H1 (cell line): Measurements from ENCODE around the gene CBS. TPM values are rescaled to one million over a fixed set of nuclear protein-coding genes. Genes with fewer than 3 reads are reported as not detected.

ENCODE experiments used
- CTCF ChIA-PET: fragments of 300-600 bp; sonication (Branson Sonifier 250); formaldehyde crosslinking; loops from one replicate; lab custom pipeline; 2021; ENCODE audit not compliant: partially characterized antibody; lab: Charles Lee
- POLR2A ChIA-PET: fragments of 300-600 bp; sonication (Branson Sonifier 250); formaldehyde crosslinking; loops from one replicate; lab custom pipeline; 2021; ENCODE audit warnings: inconsistent platforms; ENCODE audit not compliant: partially characterized antibody; lab: Charles Lee
- DNase-seq, 2 experiments: peaks; one replicate each; pipeline versions ENCODE4 v3.0.0 to v3.0.0-alpha.2; 2010 to 2022; ENCODE audit warnings: low spot score in 2 of 2, low read depth in 1 of 2, mixed read lengths in 1 of 2
- FAIRE-seq: peaks from 2 replicates; lab custom pipeline; 2011; peaks lifted over from hg19 to GRCh38; lab: Jason Lieb, UNC
- H2AFZ ChIP-seq: 2 replicates; pipeline ENCODE4 v1.8.1; 2012; ENCODE audit warnings: low read length, inconsistent platforms
- H2AK5ac ChIP-seq: 2 replicates; pipeline ENCODE4 v1.6.1; 2013; ENCODE audit warnings: low read depth, low read length
- H2BK120ac ChIP-seq: replicated peaks from 2 replicates; pipeline ENCODE3; 2013; ENCODE audit warnings: low read depth, low read length, inconsistent platforms
- H2BK12ac ChIP-seq: 2 replicates; pipeline ENCODE4 v1.6.1; 2013; ENCODE audit warnings: low read depth, low read length
- H2BK15ac ChIP-seq: 2 replicates; pipeline ENCODE4 v1.6.1; 2013; ENCODE audit warnings: low read length
- H2BK20ac ChIP-seq: 2 replicates; pipeline ENCODE4 v1.6.1; 2013; ENCODE audit warnings: low read length
- H2BK5ac ChIP-seq: 2 replicates; pipeline ENCODE4 v1.6.1; 2013; ENCODE audit warnings: low read depth, low read length
- H3K14ac ChIP-seq: 2 replicates; pipeline ENCODE4 v1.6.1; 2013; ENCODE audit warnings: inconsistent platforms; ENCODE audit not compliant: insufficient read length
- H3K18ac ChIP-seq: 2 replicates; pipeline ENCODE4 v1.6.1; 2013; ENCODE audit warnings: low read length; ENCODE audit errors: extremely low read depth
- H3K23ac ChIP-seq: 2 replicates; pipeline ENCODE4 v1.6.1; 2013; ENCODE audit warnings: inconsistent platforms; ENCODE audit not compliant: insufficient read length
- H3K23me2 ChIP-seq: 2 replicates; pipeline ENCODE4 v1.6.1; 2013; ENCODE audit warnings: low read depth, low read length
- H3K27ac ChIP-seq: 2 replicates; pipeline ENCODE4 v1.6.1; 2011; ENCODE audit warnings: low read depth, low read length, inconsistent platforms
- H3K27me3 ChIP-seq, 4 experiments: replicated peaks in 1 of 4; 1 replicate in 1 of 4; 2 replicates in 3 of 4; pipeline versions ENCODE4 v1.6.1 to v1.8.1; 2011 to 2013; ENCODE audit warnings: low read length in 3 of 4, mild to moderate bottlenecking in 3 of 4, inconsistent platforms in 2 of 4, mixed read lengths in 2 of 4, moderate library complexity in 1 of 4; ENCODE audit not compliant: control insufficient read depth in 3 of 4, insufficient read depth in 3 of 4; ENCODE audit errors: extremely low read depth in 1 of 4
- H3K36me3 ChIP-seq, 4 experiments: 2 replicates each; pipeline versions ENCODE4 v1.6.1 to v1.8.1; 2011 to 2013; ENCODE audit warnings: mild to moderate bottlenecking in 4 of 4, low read length in 3 of 4, moderate library complexity in 2 of 4, control low read depth in 1 of 4, inconsistent platforms in 1 of 4; ENCODE audit not compliant: insufficient read depth in 4 of 4, control insufficient read depth in 2 of 4
- H3K4ac ChIP-seq: replicated peaks from 2 replicates; pipeline ENCODE3; 2013; ENCODE audit warnings: low read length, low read depth, mixed read lengths, inconsistent platforms; ENCODE audit not compliant: insufficient read length
- H3K4me1 ChIP-seq, 4 experiments: replicated peaks in 1 of 4; 1 replicate in 1 of 4; 2 replicates in 3 of 4; pipeline versions ENCODE4 v1.6.1 to v1.8.1; 2011 to 2013; ENCODE audit warnings: low read length in 3 of 4, inconsistent platforms in 2 of 4, mixed read lengths in 1 of 4; ENCODE audit not compliant: insufficient read depth in 4 of 4, control insufficient read depth in 3 of 4
- H3K4me2 ChIP-seq, 2 experiments: 2 replicates each; pipeline versions ENCODE4 v1.6.1 to v1.8.1; 2011 to 2013; ENCODE audit warnings: low read depth in 2 of 2, low read length in 2 of 2, control low read depth in 1 of 2, inconsistent platforms in 1 of 2, mild to moderate bottlenecking in 1 of 2; ENCODE audit not compliant: insufficient read depth in 1 of 2
- H3K4me3 ChIP-seq, 4 experiments: fragments of 200-600, 300-600 bp in 1 of 4; sonication (generic), shearing (Covaris generic), sonication (Bioruptor Twin) in 1 of 4; 2 replicates each; pipeline versions ENCODE4 v1.5.1 to v1.8.1; 2011 to 2016; ENCODE audit warnings: low read length in 4 of 4, low read depth in 3 of 4, control low read depth in 2 of 4, inconsistent platforms in 2 of 4, mild to moderate bottlenecking in 2 of 4, mixed read lengths in 1 of 4, moderate library complexity in 1 of 4; ENCODE audit not compliant: insufficient read depth in 2 of 4; ENCODE audit errors: extremely low read depth in 1 of 4
- H3K56ac ChIP-seq: replicated peaks from 2 replicates; pipeline ENCODE3; 2013; ENCODE audit warnings: low read depth, mild to moderate bottlenecking, mixed read lengths, low read length, inconsistent platforms; ENCODE audit not compliant: insufficient read length
- H3K79me1 ChIP-seq: 2 replicates; pipeline ENCODE4 v1.6.1; 2013; ENCODE audit warnings: low read depth, low read length, control low read depth
- H3K79me2 ChIP-seq, 2 experiments: 2 replicates each; pipeline versions ENCODE4 v1.6.1 to v1.8.1; 2012 to 2013; ENCODE audit warnings: low read length in 2 of 2, mild to moderate bottlenecking in 2 of 2, inconsistent platforms in 1 of 2; ENCODE audit not compliant: insufficient read depth in 2 of 2, control insufficient read depth in 1 of 2
- H3K9ac ChIP-seq, 4 experiments: replicated peaks in 1 of 4; 1 replicate in 1 of 4; 2 replicates in 3 of 4; pipeline versions ENCODE4 v1.6.1 to v1.8.1; 2011 to 2013; ENCODE audit warnings: low read depth in 3 of 4, low read length in 3 of 4, control low read depth in 2 of 4, mild to moderate bottlenecking in 2 of 4, moderate library complexity in 2 of 4, inconsistent platforms in 1 of 4; ENCODE audit errors: extremely low read depth in 1 of 4
- H3K9me3 ChIP-seq, 2 experiments: 2 replicates each; pipeline versions ENCODE4 v1.6.1 to v1.8.1; 2012 to 2013; ENCODE audit warnings: mild to moderate bottlenecking in 2 of 2, moderate library complexity in 2 of 2, control low read depth in 1 of 2, inconsistent platforms in 1 of 2, low read depth in 1 of 2, low read length in 1 of 2, mixed read lengths in 1 of 2; ENCODE audit not compliant: insufficient read depth in 2 of 2
- H4K20me1 ChIP-seq, 2 experiments: replicated peaks in 1 of 2; 2 replicates each; pipeline versions ENCODE3 to v1.8.1; 2011 to 2013; ENCODE audit warnings: inconsistent platforms in 2 of 2, low read length in 2 of 2, mild to moderate bottlenecking in 1 of 2; ENCODE audit not compliant: insufficient read depth in 2 of 2, control insufficient read depth in 1 of 2
- H4K5ac ChIP-seq: 2 replicates; pipeline ENCODE4 v1.6.1; 2013; ENCODE audit warnings: low read length, low read depth, mixed read lengths, inconsistent platforms; ENCODE audit not compliant: insufficient read length
- H4K8ac ChIP-seq: 2 replicates; pipeline ENCODE4 v1.8.0; 2013; ENCODE audit warnings: mild to moderate bottlenecking, moderate library complexity, low read length, inconsistent platforms; ENCODE audit not compliant: insufficient read depth; ENCODE audit errors: extremely low read depth
- H4K91ac ChIP-seq: replicated peaks from 2 replicates; pipeline ENCODE3; 2013; ENCODE audit warnings: low read length, mixed read lengths, inconsistent platforms; ENCODE audit not compliant: insufficient read length
- BCL11A ChIP-seq, 2 experiments: IDR thresholded peaks; one replicate each; pipeline ENCODE4 v1.6.1; 2011; ENCODE audit warnings: low read depth in 2 of 2, low read length in 2 of 2, mild to moderate bottlenecking in 2 of 2
- BRCA1 ChIP-seq: IDR thresholded peaks from 2 replicates; pipeline ENCODE4 v1.6.1; 2012; ENCODE audit warnings: low read depth, low read length, improper control_type of control experiment
- POU5F1 ChIP-seq: IDR thresholded peaks from 2 replicates; pipeline ENCODE4 v1.6.1; 2011; ENCODE audit warnings: low read depth, mild to moderate bottlenecking, low read length, moderate library complexity
- RAD21 ChIP-seq, 2 experiments: IDR thresholded peaks in 1 of 2; conservative IDR thresholded peaks in 1 of 2; 2 replicates each; pipeline ENCODE4 v1.6.1; 2011; ENCODE audit warnings: low read depth in 2 of 2, low read length in 2 of 2, improper control_type of control experiment in 1 of 2, inconsistent platforms in 1 of 2, mild to moderate bottlenecking in 1 of 2, moderate library complexity in 1 of 2
- SP4 ChIP-seq: IDR thresholded peaks from 2 replicates; pipeline ENCODE4 v1.6.1; 2012; ENCODE audit warnings: low read length, inconsistent platforms
- TCF12 ChIP-seq: IDR thresholded peaks from 2 replicates; pipeline ENCODE4 v1.6.1; 2011; ENCODE audit warnings: low read depth, mild to moderate bottlenecking, low read length
- WGBS, 2 experiments: shearing (Covaris generic) in 1 of 2; methylation state at CpG; one replicate each; pipeline versions ENCODE4 v1.1.6 to v1.1.7; 2013 to 2015; ENCODE audit warnings: low lambda C conversion rate in 2 of 2, mixed read lengths in 2 of 2, inconsistent platforms in 1 of 2, low coverage in 1 of 2, missing lambda C conversion rate in 1 of 2; ENCODE audit not compliant: insufficient replicate concordance in 2 of 2, insufficient coverage in 1 of 2, insufficient read length in 1 of 2; ENCODE audit errors: extremely low coverage in 1 of 2, missing lambda C conversion rate in 1 of 2; 5-methylcytosine and 5-hydroxymethylcytosine counted together
- polyA plus RNA-seq, 7 experiments: library from polyadenylated mRNA; depleted of rRNA in 3 of 7; stranded (reverse) in 5 of 7; unstranded in 2 of 7; fragments of >200 nt in 5 of 7; fragments of 200-250 nt in 2 of 7; gene quantifications; 1 replicate in 5 of 7; 2 replicates in 1 of 7; 4 replicates in 1 of 7; pipeline versions ENCODE4 v1.2.1 to v1.2.3, GENCODE V29; 2011 to 2013; ENCODE audit warnings: missing spikeins in 2 of 7, mixed read lengths in 2 of 7
- total RNA-seq: library from RNA; stranded (reverse); fragmentation: NEBNext Ultra II Directional; extraction: Animal tissue kit (Norgen Biotek cat#: 25700); gene quantifications from 2 replicates; pipeline ENCODE4 v1.2.1, GENCODE V29; 2021

CBS gene
- total and polyA plus RNA-seq, 2 of the 8 experiments (the other 6 are each of a cell fraction or from before 2014, with no cell fraction given): 114 to 455 TPM

DNA sequence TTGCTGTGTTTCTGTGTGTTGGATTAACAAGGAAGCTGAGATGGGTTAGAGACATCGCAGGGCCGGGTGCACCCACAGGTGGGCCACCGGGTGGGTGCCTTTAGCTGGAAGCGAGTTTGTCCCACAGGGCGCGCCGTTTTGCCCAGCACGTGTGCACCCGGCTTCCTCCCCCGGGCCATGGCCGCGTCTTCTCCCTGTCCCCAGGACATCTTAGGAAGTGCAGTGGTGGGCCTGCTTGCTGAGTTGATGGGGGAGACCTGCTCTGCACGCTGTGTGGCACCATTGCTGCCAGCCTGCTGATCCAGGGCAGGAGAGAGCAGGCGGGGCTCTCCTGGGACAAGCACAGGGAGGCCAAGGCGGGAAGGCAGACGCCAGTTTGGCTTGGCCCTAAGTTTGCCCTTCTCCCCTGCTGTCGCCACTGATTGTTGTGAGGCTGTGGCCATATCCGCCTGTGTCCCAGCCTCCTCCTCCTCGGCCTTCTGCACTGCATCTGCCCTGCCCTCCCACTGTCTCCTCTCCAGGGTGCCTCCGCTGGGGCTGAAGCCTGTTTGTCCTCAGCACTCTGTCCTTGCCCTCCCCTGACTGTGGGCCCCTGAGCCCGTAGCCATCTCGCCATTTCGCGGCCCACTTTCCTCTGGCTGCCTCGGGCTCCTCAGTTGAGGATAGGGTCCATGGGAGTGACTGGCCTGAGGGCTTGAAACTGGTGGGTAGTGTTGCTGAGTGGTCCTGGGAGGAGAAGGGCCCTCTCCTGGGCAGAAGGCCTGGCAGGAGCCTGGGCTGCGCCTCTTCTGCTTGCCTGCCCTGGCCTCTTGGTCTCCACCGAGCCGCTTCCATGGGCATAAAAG, 53.7 kb downstream of the CBS start:
- no peaks in the 10 kb centered on the region for H3K79me2 ChIP-seq
- DNase-seq: no peak
- H3K23ac ChIP-seq: no peak overlapping the region
- no peak overlapping the region for H2BK15ac ChIP-seq
- H3K18ac ChIP-seq: no peak overlapping the region; the same call in 1 of the 2 replicates
- H4K5ac ChIP-seq: no peak overlapping the region
- H3K4me1 ChIP-seq: 0 out of 7 replicates have a peak, but pooled peaks cover 0 to 2% (median 0%) of the 10 kb centered on the region in 4 experiments
- peaks cover 4 to 25% (median 6%) of the 10 kb centered on the region in 4 experiments; a peak in 6 of 8 replicates for H3K36me3 ChIP-seq
- TF ChIP-seq POU5F1: no peak
- no peak for TF ChIP-seq SP4
- TF ChIP-seq TCF12: no peak
- no peak for TF ChIP-seq BCL11A (IDR thresholded peaks at IDR 0.05; ENCODE audit: low read depth in 2 of 2, low read length in 2 of 2)
- no peak for TF ChIP-seq RAD21 (IDR thresholded peaks at IDR 0.05 in 1 of 2, conservative IDR thresholded peaks at IDR 0.05 in 1 of 2; ENCODE audit: low read depth in 2 of 2, low read length in 2 of 2)
- no peak for TF ChIP-seq BRCA1
- no peak overlapping the region for H3K4me3 ChIP-seq
- H2BK5ac ChIP-seq: peak overlapping the region; percentile 81
- CTCF ChIA-PET: no interaction called here
- peaks cover 2% of the 10 kb centered on the region; the same call in 1 of the 2 replicates for H3K79me1 ChIP-seq
- H2AK5ac ChIP-seq: peak overlapping the region; percentile 76; the same call in 1 of the 2 replicates
- H3K14ac ChIP-seq: no peak overlapping the region
- H3K4ac ChIP-seq: no peak overlapping the region
- no peak overlapping the region for H2BK120ac ChIP-seq
- no peak overlapping the region for H3K4me2 ChIP-seq
- peak overlapping the region; percentile 83; the same call in 1 of the 2 replicates for H4K8ac ChIP-seq
- 0 out of 2 replicates have a peak overlapping the region, but pooled peaks have one; percentile 50 for H2BK12ac ChIP-seq
- no peak overlapping the region for H2BK20ac ChIP-seq
- POLR2A ChIA-PET: interaction anchor here (0.6 kb wide), 1 partner anchor 37 kb away, joined by 3 read pairs; no protein-coding TSS in a partner anchor
- no peaks in the 10 kb centered on the region for H3K27me3 ChIP-seq
- no peak overlapping the region for H3K9ac ChIP-seq
- H3K27ac ChIP-seq: no peak overlapping the region
- H4K20me1 ChIP-seq: no peaks in the 10 kb centered on the region
- 95% methylated on average over 26 of the region's 28 CpGs; no CpG with 5 or more reads in 1 of the 2 experiments for WGBS, 2 experiments
- no peak for FAIRE-seq
- peak overlapping the region; percentile 25 for H4K91ac ChIP-seq
- no peak overlapping the region for H2AFZ ChIP-seq
- no peaks in the 10 kb centered on the region for H3K23me2 ChIP-seq
- no peak overlapping the region for H3K56ac ChIP-seq
- H3K9me3 ChIP-seq: no peaks in the 10 kb centered on the region
